ENCODE data around the gene POLE.

POLE gene

GRCh38 chr12:132657004-132657727 is 30.0 kb downstream of the POLE start:
- DNase-seq (ENCODE audit: low read depth, low spot score): no peak

- no peak for DNase-seq (ENCODE audit: low read depth, low spot score)
Observed at GRCh38 chr12:132653567-132654290, 33.4 kb downstream of the POLE start.

GRCh38 chr12:132651444-132652100 is 35.6 kb downstream of the POLE start:
- DNase-seq (ENCODE audit: low read depth, low spot score): no peak

DNA sequence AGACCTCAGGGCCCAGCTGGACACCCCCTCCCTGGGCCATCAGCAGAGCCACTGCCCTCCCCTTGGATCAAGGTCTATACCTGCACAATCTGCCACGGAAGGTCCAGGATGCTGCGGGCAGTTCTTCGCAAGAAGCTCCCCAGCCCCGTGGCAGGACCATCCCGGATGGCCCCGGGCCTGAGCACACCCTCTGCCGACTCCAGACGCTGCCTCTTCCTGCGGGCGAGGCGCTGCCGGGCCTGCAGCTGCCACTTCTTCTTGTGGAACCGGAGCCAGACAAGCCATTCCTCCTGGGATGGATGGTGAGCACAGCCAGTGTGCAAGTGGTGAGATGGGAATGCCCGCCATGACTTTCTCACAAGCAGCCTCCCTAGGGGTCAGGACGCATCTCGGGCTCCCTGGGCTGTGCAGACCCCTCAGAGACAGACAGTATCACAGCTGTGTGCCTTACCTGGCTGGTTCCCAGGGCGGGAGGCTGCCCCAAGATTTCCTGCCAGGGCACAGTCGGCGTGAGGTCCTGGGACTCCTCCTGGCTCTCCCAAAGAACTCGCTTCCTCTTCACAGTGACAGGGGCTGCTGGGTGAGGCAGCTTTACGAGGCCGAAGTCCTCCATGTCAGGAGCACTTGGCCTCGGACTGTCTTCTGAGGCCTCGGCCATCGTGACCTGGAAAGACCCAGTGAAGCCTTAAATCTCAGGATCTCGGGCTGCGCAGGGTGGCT is 37.8 kb downstream of the POLE start:
- no peak for DNase-seq (ENCODE audit: low read depth, low spot score)

GRCh38 chr12:132648616-132649225 is 38.4 kb downstream of the POLE start:
- DNase-seq (ENCODE audit: low read depth, low spot score): no peak

DNA sequence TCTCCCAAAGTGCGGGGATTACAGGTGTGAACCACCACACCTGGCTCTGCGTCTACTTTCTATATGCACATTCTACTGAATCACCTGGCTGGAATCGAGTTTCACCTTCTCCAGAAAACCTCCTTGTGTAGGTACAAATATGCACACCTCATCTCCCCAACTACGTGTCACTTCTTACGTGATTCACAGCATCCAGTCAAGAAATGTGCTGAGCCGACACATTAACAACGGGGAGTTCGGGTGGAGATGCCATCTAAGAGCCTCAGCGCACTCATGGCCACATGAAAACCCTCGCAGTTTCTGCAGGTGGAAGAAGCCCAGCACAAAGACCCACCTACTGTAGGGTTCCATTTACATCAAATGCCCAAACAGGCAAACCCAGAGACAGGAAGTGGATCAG is 39.3 kb downstream of the POLE start:
- DNase-seq (ENCODE audit: low read depth, low spot score): no peak

DNA sequence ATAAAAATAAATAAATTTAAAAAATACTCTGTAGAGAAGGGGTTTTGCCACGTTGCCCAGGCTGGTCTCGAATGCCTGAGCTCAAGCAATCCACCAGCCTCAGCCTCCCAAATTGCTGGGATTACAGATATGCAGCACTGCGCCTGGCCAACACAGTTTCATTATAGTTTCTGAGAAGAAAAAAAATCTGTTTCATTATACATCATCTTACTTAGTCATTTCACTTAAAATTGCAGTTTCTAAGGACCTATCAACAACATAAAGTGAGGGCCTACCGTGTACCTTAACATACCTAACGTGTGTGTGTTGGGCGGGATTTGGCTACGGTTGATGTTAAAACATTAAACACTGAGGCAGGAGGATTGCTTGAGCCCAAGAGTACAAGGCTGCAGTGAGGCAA is 40.3 kb downstream of the POLE start:
- no peak for DNase-seq (ENCODE audit: low read depth, low spot score)

- no peak for DNase-seq (ENCODE audit: low read depth, low spot score)
Observed at GRCh38 chr12:132642846-132643835, 44.0 kb downstream of the POLE start.

- no peak for DNase-seq (ENCODE audit: low read depth, low spot score)
Observed at GRCh38 chr12:132641811-132642650, 45.1 kb downstream of the POLE start.

DNA sequence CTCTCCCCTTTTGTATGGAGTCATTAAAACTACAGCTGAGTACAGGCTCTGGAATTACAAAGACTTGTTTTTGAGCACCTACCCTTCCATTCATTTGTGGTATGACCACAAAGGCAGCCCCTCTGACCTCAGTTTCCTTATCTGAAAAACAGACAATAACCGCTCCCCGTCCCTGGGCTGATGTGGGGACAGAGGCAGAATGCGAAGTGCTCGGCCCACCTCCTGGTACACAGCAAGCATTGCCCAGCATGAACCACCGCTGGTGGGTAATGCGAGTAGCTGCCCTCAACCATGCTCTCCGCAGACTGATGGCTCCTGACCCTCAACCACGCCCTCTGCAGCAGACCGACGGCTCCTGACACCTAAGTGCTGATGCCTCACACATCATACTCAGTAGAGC is 46.2 kb downstream of the POLE start:
- DNase-seq (ENCODE audit: low read depth, low spot score): no peak

DNA sequence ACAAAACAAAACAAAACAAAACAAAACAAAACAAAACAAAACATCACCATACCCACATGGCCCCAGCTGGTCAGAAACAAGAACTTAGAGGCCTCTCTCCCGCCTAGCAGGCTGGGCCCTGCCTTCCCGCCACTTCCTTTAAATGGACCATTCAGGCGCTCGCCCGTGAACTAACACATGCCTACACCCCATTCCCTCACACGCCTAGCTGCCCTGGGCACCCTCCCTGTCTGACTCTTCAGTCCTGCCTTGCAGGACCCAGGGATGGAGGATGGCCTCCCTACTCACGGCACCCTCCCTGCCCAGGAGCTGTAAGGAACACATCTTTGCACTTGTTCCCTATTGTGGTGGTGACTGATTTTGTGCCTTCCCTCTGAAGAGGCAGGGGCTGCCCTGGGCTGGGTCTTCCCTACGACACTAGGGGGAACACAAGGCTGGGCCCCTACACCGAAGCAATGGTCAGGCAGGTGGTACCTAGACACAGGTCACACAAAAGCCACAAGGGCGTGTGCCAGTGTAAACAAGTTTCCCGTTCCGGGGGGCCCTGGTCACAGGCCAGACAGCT is 47.1 kb downstream of the POLE start:
- no peak for DNase-seq (ENCODE audit: low read depth, low spot score)

GRCh38 chr12:132638541-132639408 is 48.4 kb downstream of the POLE start:
- peak; percentile 60 for DNase-seq (ENCODE audit: low read depth, low spot score)

DNA sequence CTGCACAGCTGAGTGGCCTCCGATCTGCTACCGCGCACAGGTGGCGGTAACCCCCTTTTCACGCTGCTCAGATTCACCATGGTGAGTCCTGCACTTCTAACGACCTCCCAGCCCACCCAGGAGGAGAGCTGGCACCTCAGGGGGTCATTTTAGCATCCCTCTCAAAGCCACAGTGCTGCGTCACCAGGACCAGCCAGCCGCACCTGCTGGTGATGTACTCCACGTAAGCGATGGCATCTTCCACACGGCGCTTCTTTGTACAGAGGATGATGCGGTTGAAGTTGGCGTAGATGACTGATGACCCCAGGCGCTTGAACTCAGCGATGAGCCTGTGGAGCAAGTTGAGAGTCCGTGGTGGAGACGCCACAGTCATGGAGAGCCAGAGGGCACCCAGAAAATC is 49.3 kb downstream of the POLE start:
- DNase-seq (ENCODE audit: low read depth, low spot score): no peak

- no peak for DNase-seq (ENCODE audit: low read depth, low spot score)
Observed at GRCh38 chr12:132635076-132635955, 51.8 kb downstream of the POLE start.

DNA sequence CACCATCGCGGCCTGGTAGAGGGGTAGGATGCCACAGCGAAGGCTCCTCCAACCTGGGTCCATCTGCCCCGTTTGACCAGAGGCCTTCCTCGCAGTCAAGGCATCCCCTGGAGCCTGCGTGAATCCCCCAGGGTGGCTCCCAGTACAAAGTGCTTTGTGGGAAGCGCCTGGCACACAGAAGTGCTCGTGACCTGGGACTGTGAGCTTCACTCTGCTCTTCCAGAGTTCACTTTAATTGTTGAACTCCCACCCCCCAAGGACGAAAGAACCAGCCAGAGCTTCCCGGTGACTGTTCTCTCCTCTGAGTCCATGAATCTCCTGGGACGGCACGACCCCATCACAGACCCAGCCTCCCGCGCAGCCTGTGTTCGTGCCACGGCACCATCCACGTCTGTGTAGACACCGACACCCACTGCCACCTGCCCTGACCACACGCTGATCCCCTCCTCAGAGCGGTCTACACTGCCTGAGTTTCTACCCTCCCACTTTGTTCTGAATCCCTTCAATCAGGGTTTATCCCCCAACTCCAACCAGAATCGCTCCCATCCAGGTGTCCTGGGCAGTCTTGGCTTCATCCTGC is 52.6 kb downstream of the POLE start:
- DNase-seq (ENCODE audit: low read depth, low spot score): no peak

GRCh38 chr12:132633901-132634300 is 53.2 kb downstream of the POLE start:
- DNase-seq (ENCODE audit: low read depth, low spot score): no peak

GRCh38 chr12:132633398-132633797 is 53.7 kb downstream of the POLE start:
- DNase-seq (ENCODE audit: low read depth, low spot score): no peak

Measured in ELF-1 (cell line).